ENCODE data around the gene INTS6.
A peak's percentile ranks its signal among the peaks of the same experiment; 100 is the strongest.

Gene INTS6

DNA sequence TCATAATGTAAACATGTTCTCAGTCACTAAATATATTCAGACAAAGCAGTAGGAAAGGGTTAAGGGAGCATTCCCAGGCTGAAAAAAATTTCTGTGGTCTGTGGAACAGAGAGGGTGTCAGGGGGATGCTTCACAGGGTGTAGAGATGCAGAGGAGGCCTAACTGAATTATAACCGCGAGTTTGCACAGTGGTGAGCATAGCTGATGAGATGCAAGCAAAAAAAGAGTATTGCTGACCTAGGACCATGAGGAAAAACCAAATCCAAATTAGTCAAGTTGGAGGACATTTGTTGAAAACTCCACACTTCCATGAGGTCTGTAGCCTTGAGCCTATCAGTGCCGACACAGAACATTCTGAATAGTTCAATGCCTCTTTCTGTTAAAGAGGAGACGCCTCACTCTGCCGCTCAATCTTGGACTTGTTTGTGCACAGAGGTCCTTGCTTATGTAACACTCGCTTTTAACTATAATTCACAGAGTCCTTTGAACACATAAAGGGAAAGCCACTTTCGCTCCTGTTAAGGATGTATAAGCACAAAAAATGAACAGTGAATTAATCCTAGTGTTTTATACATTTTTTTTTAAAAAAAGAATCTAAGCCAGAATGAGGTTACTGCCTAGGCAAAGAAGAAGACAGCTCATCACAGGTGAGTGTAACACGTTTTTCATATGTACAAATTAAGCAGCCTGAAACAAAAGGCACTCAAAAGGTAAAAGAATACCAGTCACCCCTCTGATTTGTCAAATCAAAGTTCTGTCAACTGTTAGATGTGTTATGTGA, 25.8 kb upstream of the INTS6 start:
- TF ChIP-seq ZNF384 (IDR thresholded peaks at IDR 0.05) (no peak), TARDBP (IDR thresholded peaks at IDR 0.05) (no peak), ARNT (IDR thresholded peaks at IDR 0.05) (no peak), BHLHE40 (IDR thresholded peaks at IDR 0.05; ENCODE audit: borderline replicate concordance) (no peak), FOXM1 (IDR thresholded peaks at IDR 0.05; ENCODE audit: borderline replicate concordance) (no peak), SP1 (IDR thresholded peaks at IDR 0.05) (no peak), NFRKB (IDR thresholded peaks at IDR 0.05) (no peak), ELF4 (IDR thresholded peaks at IDR 0.05) (no peak), HDGF (IDR thresholded peaks at IDR 0.05; ENCODE audit: borderline replicate concordance) (no peak), FOXA1 (IDR thresholded peaks at IDR 0.05) (no peak), CTBP1 (IDR thresholded peaks at IDR 0.05; ENCODE audit: borderline replicate concordance) (no peak)
- TF ChIP-seq, protein P1, sequence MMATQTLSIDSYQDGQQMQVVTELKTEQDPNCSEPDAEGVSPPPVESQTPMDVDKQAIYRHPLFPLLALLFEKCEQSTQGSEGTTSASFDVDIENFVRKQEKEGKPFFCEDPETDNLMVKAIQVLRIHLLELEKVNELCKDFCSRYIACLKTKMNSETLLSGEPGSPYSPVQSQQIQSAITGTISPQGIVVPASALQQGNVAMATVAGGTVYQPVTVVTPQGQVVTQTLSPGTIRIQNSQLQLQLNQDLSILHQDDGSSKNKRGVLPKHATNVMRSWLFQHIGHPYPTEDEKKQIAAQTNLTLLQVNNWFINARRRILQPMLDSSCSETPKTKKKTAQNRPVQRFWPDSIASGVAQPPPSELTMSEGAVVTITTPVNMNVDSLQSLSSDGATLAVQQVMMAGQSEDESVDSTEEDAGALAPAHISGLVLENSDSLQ (IDR thresholded peaks at IDR 0.05) = no peak
- ChIA-PET CTCF (no interaction called here), POLR2A (no interaction called here)

DNA sequence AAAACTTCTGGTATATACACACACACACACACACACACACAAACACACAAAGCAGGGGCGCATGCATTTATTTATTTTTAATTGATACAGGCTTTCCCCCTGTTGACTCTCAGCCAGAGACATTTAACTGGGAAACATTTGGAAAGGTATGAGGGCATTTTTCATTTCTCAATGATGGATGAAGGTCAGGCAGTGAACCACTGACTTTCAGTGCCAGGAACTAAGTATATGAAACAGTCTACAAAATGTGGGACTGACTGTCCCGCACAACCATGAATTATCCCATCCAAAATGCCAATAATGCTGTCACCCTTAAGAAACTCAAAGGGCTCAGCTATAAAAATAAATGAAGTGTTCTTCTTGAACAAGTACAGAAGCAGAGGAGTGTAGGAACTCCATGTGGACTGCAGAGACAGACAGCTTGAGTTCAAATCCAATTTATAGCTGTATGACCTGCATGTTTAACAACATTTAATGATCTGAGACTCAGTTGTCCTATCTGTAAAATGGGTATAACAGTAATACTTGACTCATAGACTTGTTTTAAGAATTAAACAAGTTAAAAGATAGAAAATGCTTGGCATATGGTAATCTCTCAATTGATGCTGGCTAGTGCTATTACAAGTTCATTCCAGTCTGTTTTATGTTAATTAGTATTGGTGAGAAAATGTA, 25.0 kb upstream of the INTS6 start:
- no peak for DNase-seq (ENCODE audit: extremely low spot score)
- CTCF ChIA-PET = no interaction called here
- TF ChIP-seq, protein P1 (IDR thresholded peaks at IDR 0.05) = 0 out of 2 replicates have a peak, but pooled peaks have one; percentile 8
- TF ChIP-seq TARDBP (IDR thresholded peaks at IDR 0.05) (no peak), HDGF (IDR thresholded peaks at IDR 0.05; ENCODE audit: borderline replicate concordance) (no peak), L3MBTL2 (conservative IDR thresholded peaks at IDR 0.05) (no peak)
- POLR2A ChIA-PET = no interaction called here

More for the DNA sequence above, 25.8 kb upstream of the INTS6 start:
- no peak for DNase-seq (ENCODE audit: extremely low spot score)

DNA sequence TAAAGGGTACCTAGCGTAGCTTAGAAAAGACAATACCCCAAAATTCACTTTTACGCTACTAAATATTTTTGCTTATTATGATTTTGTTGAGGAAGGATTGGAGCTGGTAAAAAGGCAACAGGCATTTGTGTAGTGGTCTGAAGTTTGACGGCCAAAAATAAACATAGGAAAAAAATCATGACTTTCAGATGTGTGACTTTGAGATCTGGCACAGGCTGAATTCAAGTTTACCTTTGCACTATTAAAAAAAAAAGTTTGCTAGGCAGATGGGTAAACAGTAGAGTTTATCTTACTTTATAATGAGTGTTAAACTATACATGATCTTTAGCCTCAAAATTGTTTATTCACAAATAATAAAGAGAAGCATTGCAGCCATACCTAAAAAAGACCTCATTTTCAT, 24.3 kb upstream of the INTS6 start:
- POLR2A ChIA-PET = interaction anchor here (2.5 kb wide), 1 partner anchor 23 kb away, joined by 20 read pairs; the partner anchor contains the start of gene INTS6
- CTCF ChIA-PET = no interaction called here
- DNase-seq (ENCODE audit: extremely low spot score) = no peak
- no peak for TF ChIP-seq FOXA1 (IDR thresholded peaks at IDR 0.05)
- no peak for TF ChIP-seq FOXK2 (IDR thresholded peaks at IDR 0.05)
- TF ChIP-seq HDGF (IDR thresholded peaks at IDR 0.05; ENCODE audit: borderline replicate concordance) = no peak
- no peak for TF ChIP-seq CTBP1 (IDR thresholded peaks at IDR 0.05; ENCODE audit: borderline replicate concordance)
- no peak for TF ChIP-seq BHLHE40 (IDR thresholded peaks at IDR 0.05; ENCODE audit: borderline replicate concordance)
- no peak for TF ChIP-seq ARNT (IDR thresholded peaks at IDR 0.05)
- no peak for TF ChIP-seq FOXM1 (IDR thresholded peaks at IDR 0.05; ENCODE audit: borderline replicate concordance)
- TF ChIP-seq, protein P1 (IDR thresholded peaks at IDR 0.05) = no peak
- TF ChIP-seq SP1 (IDR thresholded peaks at IDR 0.05) = no peak
- no peak for TF ChIP-seq L3MBTL2 (conservative IDR thresholded peaks at IDR 0.05)
- TF ChIP-seq SUZ12 (IDR thresholded peaks at IDR 0.05) = no peak
- TF ChIP-seq LEF1 (IDR thresholded peaks at IDR 0.05; ENCODE audit: borderline replicate concordance) = no peak
- TF ChIP-seq ZNF384 (IDR thresholded peaks at IDR 0.05) = no peak
- no peak for TF ChIP-seq ELF4 (IDR thresholded peaks at IDR 0.05)
- TF ChIP-seq NFRKB (IDR thresholded peaks at IDR 0.05) = no peak
- TF ChIP-seq TARDBP (IDR thresholded peaks at IDR 0.05) = no peak

DNA sequence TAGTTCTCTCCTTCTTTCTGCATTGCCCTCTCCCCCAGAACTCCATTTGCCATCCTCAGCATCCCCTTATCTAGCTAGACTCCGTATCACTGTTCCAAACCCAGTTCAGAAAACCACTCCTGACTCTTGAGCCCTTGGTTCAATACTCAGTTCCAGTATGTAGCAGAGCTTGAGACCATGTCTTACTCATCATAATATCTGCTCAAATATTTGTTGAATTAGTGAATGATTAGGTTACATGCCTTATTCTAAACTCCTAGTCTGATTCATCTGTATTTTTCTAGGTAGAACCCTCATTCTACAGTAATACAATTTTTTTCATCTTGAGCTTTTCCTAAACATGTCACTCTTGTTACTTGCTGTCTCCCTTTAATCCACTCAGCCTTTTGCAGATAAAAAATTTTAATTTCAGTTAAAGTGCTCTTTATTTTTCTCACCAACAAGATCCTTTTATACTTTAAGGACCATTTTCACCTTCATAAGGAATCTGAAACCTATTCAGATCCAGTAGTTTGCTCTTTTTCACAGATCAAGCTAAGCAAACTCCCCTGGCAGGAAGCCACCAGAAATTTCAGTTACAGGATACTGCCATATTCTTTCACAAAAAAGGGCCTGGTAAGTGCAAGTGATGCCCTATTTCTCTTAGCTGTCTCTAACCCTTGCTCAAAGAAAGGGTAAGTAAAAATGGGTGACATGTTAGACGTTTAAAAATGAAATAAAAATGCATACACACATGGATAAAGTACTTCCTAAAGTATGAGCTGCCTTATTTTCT, 23.1 kb upstream of the INTS6 start:
- CTCF ChIA-PET = no interaction called here
- no peak for TF ChIP-seq SP1 (IDR thresholded peaks at IDR 0.05)
- no peak for TF ChIP-seq FOXM1 (IDR thresholded peaks at IDR 0.05; ENCODE audit: borderline replicate concordance)
- TF ChIP-seq LEF1 (IDR thresholded peaks at IDR 0.05; ENCODE audit: borderline replicate concordance) = no peak
- no peak for TF ChIP-seq L3MBTL2 (conservative IDR thresholded peaks at IDR 0.05)
- TF ChIP-seq SUZ12 (IDR thresholded peaks at IDR 0.05) = no peak
- TF ChIP-seq BHLHE40 (IDR thresholded peaks at IDR 0.05; ENCODE audit: borderline replicate concordance) = no peak
- no peak for DNase-seq (ENCODE audit: extremely low spot score)
- POLR2A ChIA-PET = interaction anchor here (2.5 kb wide), 1 partner anchor 22 kb away, joined by 20 read pairs; the partner anchor contains the start of gene INTS6

DNA sequence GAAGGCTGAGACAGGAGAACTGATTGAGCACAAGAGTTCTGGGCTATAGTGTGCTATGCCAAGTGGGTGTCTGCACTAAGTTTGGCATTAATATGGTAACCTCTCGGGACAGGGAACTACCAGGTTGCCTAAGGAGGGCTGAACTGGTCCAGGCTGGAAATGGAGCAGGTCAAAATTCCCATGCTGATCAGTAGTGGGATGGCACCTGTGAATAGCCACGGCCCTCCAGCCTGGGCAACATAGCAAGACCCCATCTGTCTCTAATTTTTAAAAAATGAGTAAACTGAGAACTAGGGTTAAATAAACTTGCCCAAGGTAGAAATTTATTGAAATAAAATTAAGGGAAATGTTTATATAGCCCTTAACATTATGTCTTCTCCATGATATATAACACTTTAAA, 17.0 kb upstream of the INTS6 start:
- no peak for DNase-seq (ENCODE audit: extremely low spot score)
- POLR2A ChIA-PET = no interaction called here
- TF ChIP-seq FOXA1 (IDR thresholded peaks at IDR 0.05) = no peak
- CTCF ChIA-PET = no interaction called here

GRCh38 chr13:51467730-51468129, 14.9 kb upstream of the INTS6 start:
- no peak for DNase-seq (ENCODE audit: extremely low spot score)
- TF ChIP-seq BHLHE40 (IDR thresholded peaks at IDR 0.05; ENCODE audit: borderline replicate concordance) = no peak
- TF ChIP-seq ARNT (IDR thresholded peaks at IDR 0.05) = no peak
- TF ChIP-seq TARDBP (IDR thresholded peaks at IDR 0.05) = no peak
- no peak for TF ChIP-seq LEF1 (IDR thresholded peaks at IDR 0.05; ENCODE audit: borderline replicate concordance)
- no peak for TF ChIP-seq HDGF (IDR thresholded peaks at IDR 0.05; ENCODE audit: borderline replicate concordance)
- no peak for TF ChIP-seq CTBP1 (IDR thresholded peaks at IDR 0.05; ENCODE audit: borderline replicate concordance)
- TF ChIP-seq ELF4 (IDR thresholded peaks at IDR 0.05) = no peak
- TF ChIP-seq, protein P1 (IDR thresholded peaks at IDR 0.05) = no peak
- no peak for TF ChIP-seq FOXA1 (IDR thresholded peaks at IDR 0.05)
- TF ChIP-seq SUZ12 (IDR thresholded peaks at IDR 0.05) = no peak
- no peak for TF ChIP-seq FOXM1 (IDR thresholded peaks at IDR 0.05; ENCODE audit: borderline replicate concordance)
- no peak for TF ChIP-seq SP1 (IDR thresholded peaks at IDR 0.05)
- TF ChIP-seq FOXK2 (IDR thresholded peaks at IDR 0.05) = no peak
- ChIA-PET CTCF (no interaction called here), POLR2A (interaction anchor here (0.8 to 1.2 kb wide), 2 partner anchors 13 to 15 kb away, joined by 3 read pairs; no protein-coding TSS in a partner anchor)

Data from HEK293T (cell line).